Amygdala (tissue), 56 donors: ENCODE results near the gene AAMDC.
"Not testable (repeated sequence)": the region's sequence is repeated elsewhere in the genome, so short reads cannot be mapped to it uniquely, and the experiment has no call there.

Experiments used
- DNase-seq, 56 donors: peaks; one replicate each; lab custom pipeline; 2025; lab: John Stamatoyannopoulos, UW

The AAMDC gene

GRCh38 chr11:77819921-77820564 is 901 bp upstream of the AAMDC start:
- DNase-seq, result peak in 39 of 56 donors; percentile 4 to 78 (median 43)

- peak in 22 of 56 donors; percentile 4 to 49 (median 27) for DNase-seq
Measured at GRCh38 chr11:77821349-77821851, 456 bp downstream of the AAMDC start.

- DNase-seq, result not testable (repeated sequence)
Measured at GRCh38 chr11:77822126-77822525, 1.2 kb downstream of the AAMDC start.

GRCh38 chr11:77823775-77824174 is 2.8 kb downstream of the AAMDC start:
- no peak for DNase-seq

GRCh38 chr11:77828926-77829325 is 8.0 kb downstream of the AAMDC start:
- DNase-seq, result no peak

GRCh38 chr11:77833302-77833701 is 12.4 kb downstream of the AAMDC start:
- no peak for DNase-seq

- DNase-seq, result no peak
Measured at GRCh38 chr11:77842441-77843121, 21.6 kb downstream of the AAMDC start.

- DNase-seq, result not testable (repeated sequence)
Measured at GRCh38 chr11:77843700-77844099, 22.8 kb downstream of the AAMDC start.

- no peak for DNase-seq
Measured at GRCh38 chr11:77851503-77851902, 30.6 kb downstream of the AAMDC start.

- DNase-seq, result no peak
Measured at GRCh38 chr11:77854838-77855237, 33.9 kb downstream of the AAMDC start.

- not testable (repeated sequence) for DNase-seq
Measured at GRCh38 chr11:77857906-77858457, 37.0 kb downstream of the AAMDC start.

- DNase-seq, result not testable (repeated sequence)
Measured at GRCh38 chr11:77861444-77861843, 40.5 kb downstream of the AAMDC start.

- no peak for DNase-seq
Measured at GRCh38 chr11:77865805-77866204, 44.9 kb downstream of the AAMDC start.

GRCh38 chr11:77866336-77866735 is 45.4 kb downstream of the AAMDC start:
- no peak for DNase-seq

GRCh38 chr11:77868744-77869143 is 47.8 kb downstream of the AAMDC start:
- no peak for DNase-seq

GRCh38 chr11:77871855-77872254 is 50.9 kb downstream of the AAMDC start:
- DNase-seq, result no peak

GRCh38 chr11:77873345-77873744 is 52.4 kb downstream of the AAMDC start:
- DNase-seq, result no peak

- no peak for DNase-seq
Measured at GRCh38 chr11:77874206-77874605, 53.3 kb downstream of the AAMDC start.

- DNase-seq, result no peak
Measured at GRCh38 chr11:77876045-77876444, 55.1 kb downstream of the AAMDC start.

- not testable (repeated sequence) for DNase-seq
Measured at GRCh38 chr11:77878247-77878646, 57.3 kb downstream of the AAMDC start.

GRCh38 chr11:77879218-77879617 is 58.3 kb downstream of the AAMDC start:
- DNase-seq, result no peak

- no peak for DNase-seq
Measured at GRCh38 chr11:77882396-77882795, 61.5 kb downstream of the AAMDC start.
